Fibroblast of villous mesenchyme (primary cell): Measurements from ENCODE around the gene GPBP1. TPM values are rescaled to one million over a fixed set of nuclear protein-coding genes. Genes with fewer than 3 reads are reported as not detected.

Experiments
- DNase-seq: peaks from one replicate; pipeline ENCODE4 v3.0.0-alpha.2; 2010; ENCODE audit warnings: low read depth
- H3K4me3 ChIP-seq: 2 replicates; pipeline ENCODE4 v1.5.1; 2011; ENCODE audit warnings: low read depth, mild to moderate bottlenecking, low read length
- total RNA-seq: library from RNA; depleted of rRNA; stranded (reverse); fragments of >200 nt; gene quantifications from 2 replicates; pipeline ENCODE4 v1.2.3, GENCODE V29; 2012
- TF ChIP-seq, protein P1 (sequence below): IDR thresholded peaks from 2 replicates; pipeline ENCODE4 v1.5.1; 2012; ENCODE audit warnings: low read depth, mild to moderate bottlenecking, low read length; ENCODE audit not compliant: insufficient read depth

GPBP1 gene
- total RNA-seq, 1 donor: 73.0 TPM

DNA sequence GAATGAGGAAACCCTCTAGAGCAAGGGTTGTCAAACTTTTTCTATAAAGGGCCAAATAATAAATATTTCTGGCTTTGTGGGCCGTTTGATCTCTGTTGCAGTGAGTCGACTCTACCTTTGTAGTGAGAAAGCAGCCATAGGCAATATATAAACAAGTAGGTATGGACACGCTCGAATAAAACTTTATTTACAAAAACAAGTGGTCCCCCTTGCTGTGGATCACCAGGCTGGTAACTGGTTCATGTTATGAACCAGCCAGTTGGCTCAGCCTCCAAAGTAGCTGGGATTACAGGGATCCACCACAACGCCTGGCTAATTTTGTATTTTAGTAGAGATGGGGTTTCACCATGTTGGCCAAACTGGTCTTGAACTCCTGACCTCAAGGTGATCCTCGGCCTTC is 118.5 kb downstream of the GPBP1 start:
- TF ChIP-seq, protein P1, sequence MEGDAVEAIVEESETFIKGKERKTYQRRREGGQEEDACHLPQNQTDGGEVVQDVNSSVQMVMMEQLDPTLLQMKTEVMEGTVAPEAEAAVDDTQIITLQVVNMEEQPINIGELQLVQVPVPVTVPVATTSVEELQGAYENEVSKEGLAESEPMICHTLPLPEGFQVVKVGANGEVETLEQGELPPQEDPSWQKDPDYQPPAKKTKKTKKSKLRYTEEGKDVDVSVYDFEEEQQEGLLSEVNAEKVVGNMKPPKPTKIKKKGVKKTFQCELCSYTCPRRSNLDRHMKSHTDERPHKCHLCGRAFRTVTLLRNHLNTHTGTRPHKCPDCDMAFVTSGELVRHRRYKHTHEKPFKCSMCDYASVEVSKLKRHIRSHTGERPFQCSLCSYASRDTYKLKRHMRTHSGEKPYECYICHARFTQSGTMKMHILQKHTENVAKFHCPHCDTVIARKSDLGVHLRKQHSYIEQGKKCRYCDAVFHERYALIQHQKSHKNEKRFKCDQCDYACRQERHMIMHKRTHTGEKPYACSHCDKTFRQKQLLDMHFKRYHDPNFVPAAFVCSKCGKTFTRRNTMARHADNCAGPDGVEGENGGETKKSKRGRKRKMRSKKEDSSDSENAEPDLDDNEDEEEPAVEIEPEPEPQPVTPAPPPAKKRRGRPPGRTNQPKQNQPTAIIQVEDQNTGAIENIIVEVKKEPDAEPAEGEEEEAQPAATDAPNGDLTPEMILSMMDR: no peak
- DNase-seq: no peak
- no peak overlapping the region for H3K4me3 ChIP-seq

DNA sequence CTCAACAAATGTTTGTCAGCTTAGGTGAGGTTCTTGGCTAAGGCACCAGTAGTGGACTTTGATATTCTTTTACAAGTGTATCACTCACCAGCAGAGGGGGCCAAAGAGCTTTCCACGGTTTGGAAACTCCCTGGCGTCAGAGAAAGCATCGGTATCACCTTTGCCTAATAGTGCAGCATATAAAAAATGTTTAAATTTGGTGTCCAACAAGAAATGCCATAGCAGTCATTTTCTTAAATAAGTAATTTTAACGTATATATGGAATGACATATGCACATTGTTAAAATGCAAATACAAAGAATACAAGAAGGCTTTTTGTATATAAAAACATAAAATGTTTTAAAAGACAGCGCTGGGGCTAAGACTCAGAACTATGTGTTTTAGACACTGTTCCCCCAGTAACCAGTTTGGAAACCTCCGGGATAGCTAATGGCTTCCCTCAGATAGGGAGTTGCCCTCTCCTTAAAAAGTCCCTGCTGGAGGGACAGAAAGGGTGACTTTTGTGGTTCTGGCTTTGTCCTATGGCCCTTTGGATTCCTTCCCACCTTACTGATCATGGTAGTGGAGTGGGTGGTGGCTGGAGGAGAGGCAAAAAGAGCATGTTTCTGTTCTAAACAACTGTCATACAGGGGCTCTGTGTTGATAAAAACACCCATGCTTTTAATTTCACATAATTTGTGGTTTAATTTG is 124.6 kb downstream of the GPBP1 start:
- TF ChIP-seq, protein P1: peak; percentile 85
- H3K4me3 ChIP-seq: no peak overlapping the region
- DNase-seq: peak; percentile 88

DNA sequence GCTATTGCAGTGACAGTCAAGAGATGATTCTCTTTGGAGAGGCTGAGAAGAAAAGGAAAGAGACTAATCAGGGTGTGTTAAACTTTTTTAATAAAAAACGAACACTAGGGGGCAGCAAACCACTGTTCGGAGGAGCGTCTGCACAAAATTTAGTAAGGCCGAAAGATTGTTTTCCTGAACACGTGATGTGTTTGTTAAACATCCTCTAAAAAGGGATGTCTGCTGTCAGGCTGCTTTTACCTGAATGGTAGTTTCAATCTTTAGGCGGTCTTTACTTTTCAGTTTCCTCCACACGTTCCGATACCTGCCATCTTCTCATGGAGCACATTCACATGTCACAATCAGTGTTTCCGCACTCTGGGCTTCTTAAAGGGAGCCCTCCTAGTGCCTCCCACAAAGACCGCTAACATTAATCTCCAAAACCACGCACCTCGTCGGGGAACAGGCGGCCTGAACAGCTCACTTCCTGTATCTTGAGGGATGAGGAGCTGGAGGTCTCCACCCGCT is 125.2 kb downstream of the GPBP1 start:
- DNase-seq: peak; percentile 89
- TF ChIP-seq, protein P1: peak; percentile 45
- no peak overlapping the region for H3K4me3 ChIP-seq

DNA sequence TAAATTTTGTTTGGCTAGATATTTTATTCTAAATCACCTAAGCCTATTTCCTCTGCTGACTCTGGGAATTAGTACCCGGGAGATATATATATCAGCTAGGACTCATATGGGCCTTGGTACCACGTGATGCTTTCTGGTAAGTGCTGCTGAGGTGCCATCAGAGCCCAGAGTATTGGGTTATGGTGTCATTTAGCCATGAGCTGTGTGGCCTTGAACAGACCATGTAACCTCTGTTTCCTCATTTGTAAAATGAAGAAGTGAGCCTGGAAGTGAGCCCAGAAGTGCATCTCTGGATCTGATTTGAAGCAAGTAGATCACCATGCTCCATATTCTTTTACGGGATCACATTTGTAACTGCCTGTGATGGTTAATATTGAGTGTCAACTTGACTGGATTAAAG is 126.1 kb downstream of the GPBP1 start:
- TF ChIP-seq, protein P1: no peak
- no peak for DNase-seq
- H3K4me3 ChIP-seq: no peak overlapping the region

DNA sequence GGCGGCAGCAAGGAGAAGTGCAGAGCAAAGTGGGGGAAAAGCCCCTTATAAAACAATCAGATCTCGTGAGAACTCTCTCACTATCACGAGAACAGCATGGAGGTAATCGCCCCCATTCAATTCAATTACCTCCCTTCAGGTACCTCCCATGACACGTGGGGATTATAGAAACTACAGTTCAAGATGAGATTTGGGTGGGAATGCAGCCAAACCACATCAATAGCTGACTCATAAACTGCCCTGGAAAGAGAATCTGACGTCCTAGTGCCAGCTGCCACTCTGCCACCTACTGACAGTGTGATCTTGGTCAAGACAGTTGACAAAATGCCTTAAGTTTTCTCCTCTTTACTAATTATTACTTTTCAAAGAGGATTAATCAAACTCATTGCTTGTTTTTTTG is 128.3 kb downstream of the GPBP1 start:
- TF ChIP-seq, protein P1: no peak
- no peak overlapping the region for H3K4me3 ChIP-seq
- DNase-seq: no peak

DNA sequence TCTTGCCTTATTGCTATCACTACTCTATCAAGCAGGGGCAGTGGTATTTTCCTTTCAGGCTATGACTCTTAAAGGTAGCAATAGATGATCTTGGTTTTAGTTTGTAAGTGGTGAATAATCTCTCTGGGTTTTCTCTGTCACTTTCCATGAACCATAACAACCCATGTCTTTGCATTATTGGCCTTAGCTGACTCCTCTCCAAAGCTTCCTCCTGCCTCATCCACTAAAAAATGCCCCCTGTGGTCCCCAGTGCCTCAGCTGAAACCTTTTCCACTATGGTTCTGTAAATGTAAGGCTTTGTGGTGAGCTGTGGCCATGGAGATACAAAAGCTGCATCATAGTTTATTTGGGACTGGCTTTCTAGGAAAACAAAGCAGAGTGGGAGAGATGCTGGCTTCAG is 128.8 kb downstream of the GPBP1 start:
- peak; percentile 44 for DNase-seq

More for the DNA sequence above, 128.8 kb downstream of the GPBP1 start:
- TF ChIP-seq, protein P1: no peak
- no peak overlapping the region for H3K4me3 ChIP-seq
